ENCODE measurements around the gene LRRTM4. TPM values are rescaled to one million over a fixed set of nuclear protein-coding genes. Genes with fewer than 3 reads are reported as not detected.

Gene LRRTM4
- total and polyA plus RNA-seq, 2 experiments from 2014 or later = 8.5 to 15.4 TPM

GRCh38 chr2:77479895-77480294 is 42.3 kb downstream of the LRRTM4 start:
- Histone ChIP-seq H3K27ac (no peak overlapping the region), H3K4me3 (no peak overlapping the region), H3K9me3 (ENCODE audit: low read depth) (no peaks in the 10 kb centered on the region), H3K27me3 (no peaks in the 10 kb centered on the region), H3K36me3 (no peaks in the 10 kb centered on the region), H3K4me1 (ENCODE audit: low read depth) (peaks cover 19% of the 10 kb centered on the region)
- no peak for DNase-seq (ENCODE audit: low read depth in 1 of 2, low spot score in 1 of 2)
- TF ChIP-seq, protein P1, sequence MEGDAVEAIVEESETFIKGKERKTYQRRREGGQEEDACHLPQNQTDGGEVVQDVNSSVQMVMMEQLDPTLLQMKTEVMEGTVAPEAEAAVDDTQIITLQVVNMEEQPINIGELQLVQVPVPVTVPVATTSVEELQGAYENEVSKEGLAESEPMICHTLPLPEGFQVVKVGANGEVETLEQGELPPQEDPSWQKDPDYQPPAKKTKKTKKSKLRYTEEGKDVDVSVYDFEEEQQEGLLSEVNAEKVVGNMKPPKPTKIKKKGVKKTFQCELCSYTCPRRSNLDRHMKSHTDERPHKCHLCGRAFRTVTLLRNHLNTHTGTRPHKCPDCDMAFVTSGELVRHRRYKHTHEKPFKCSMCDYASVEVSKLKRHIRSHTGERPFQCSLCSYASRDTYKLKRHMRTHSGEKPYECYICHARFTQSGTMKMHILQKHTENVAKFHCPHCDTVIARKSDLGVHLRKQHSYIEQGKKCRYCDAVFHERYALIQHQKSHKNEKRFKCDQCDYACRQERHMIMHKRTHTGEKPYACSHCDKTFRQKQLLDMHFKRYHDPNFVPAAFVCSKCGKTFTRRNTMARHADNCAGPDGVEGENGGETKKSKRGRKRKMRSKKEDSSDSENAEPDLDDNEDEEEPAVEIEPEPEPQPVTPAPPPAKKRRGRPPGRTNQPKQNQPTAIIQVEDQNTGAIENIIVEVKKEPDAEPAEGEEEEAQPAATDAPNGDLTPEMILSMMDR (IDR thresholded peaks at IDR 0.05; ENCODE audit: low read depth, low read length) = no peak

DNA sequence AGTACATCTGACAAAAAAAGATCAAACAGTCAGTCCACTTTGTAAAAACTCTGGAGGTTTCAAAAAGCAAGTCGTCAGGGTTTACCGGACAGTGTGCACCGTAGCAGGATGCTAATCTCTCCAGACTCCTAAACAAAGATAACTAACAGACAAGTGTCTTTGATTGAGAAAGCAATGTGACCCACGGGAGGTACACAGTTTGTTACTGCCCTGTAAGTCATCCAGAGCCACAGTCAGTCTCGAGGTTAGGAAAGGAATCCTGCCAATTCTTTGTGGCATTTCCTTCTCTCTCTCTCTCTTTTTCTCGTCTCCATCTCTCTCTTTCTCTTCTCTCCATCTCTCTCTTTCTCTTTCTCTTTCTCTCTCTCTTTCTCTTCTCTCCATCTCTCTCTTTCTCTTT is 42.8 kb downstream of the LRRTM4 start:
- H3K9me3 ChIP-seq (ENCODE audit: low read depth) = no peaks in the 10 kb centered on the region
- no peaks in the 10 kb centered on the region for H3K36me3 ChIP-seq
- H3K27me3 ChIP-seq = no peaks in the 10 kb centered on the region
- peak in 1 of 2 donors; percentile 36 for DNase-seq (ENCODE audit: low read depth in 1 of 2, low spot score in 1 of 2)
- peak overlapping the region; percentile 25 for H3K27ac ChIP-seq
- TF ChIP-seq, protein P1 (IDR thresholded peaks at IDR 0.05; ENCODE audit: low read depth, low read length) = no peak
- peaks cover 19% of the 10 kb centered on the region for H3K4me1 ChIP-seq (ENCODE audit: low read depth)
- no peak overlapping the region for H3K4me3 ChIP-seq

DNA sequence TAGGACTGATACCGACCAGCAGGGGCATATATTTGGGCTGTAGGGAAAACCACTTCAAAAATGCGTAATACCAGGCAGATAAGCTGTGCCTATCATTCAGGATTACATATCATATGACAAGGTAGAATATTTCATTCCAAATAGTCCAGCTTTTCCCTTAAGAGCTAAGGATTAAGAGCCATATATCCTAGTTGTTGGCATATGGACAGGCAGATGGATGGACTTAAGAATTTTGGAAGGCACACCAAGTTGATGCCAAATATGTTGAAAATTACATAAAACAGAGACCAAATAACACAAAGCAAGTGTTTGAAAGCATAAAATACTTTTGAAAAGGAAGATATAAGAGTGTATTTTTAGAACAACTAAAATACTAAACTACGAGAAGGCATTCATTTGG is 52.1 kb downstream of the LRRTM4 start:
- H3K27me3 ChIP-seq = no peaks in the 10 kb centered on the region
- no peaks in the 10 kb centered on the region for H3K4me1 ChIP-seq (ENCODE audit: low read depth)
- no peaks in the 10 kb centered on the region for H3K36me3 ChIP-seq
- no peak overlapping the region for H3K27ac ChIP-seq
- H3K9me3 ChIP-seq (ENCODE audit: low read depth) = no peaks in the 10 kb centered on the region
- H3K4me3 ChIP-seq = no peak overlapping the region
- TF ChIP-seq, protein P1 (IDR thresholded peaks at IDR 0.05; ENCODE audit: low read depth, low read length) = no peak
- DNase-seq (ENCODE audit: low read depth in 1 of 2, low spot score in 1 of 2) = no peak

GRCh38 chr2:77469106-77469505 is 53.1 kb downstream of the LRRTM4 start:
- Histone ChIP-seq H3K4me1 (ENCODE audit: low read depth) (no peaks in the 10 kb centered on the region), H3K27me3 (no peaks in the 10 kb centered on the region), H3K36me3 (no peaks in the 10 kb centered on the region), H3K9me3 (ENCODE audit: low read depth) (no peaks in the 10 kb centered on the region), H3K27ac (no peak overlapping the region), H3K4me3 (no peak overlapping the region)
- DNase-seq (ENCODE audit: low read depth in 1 of 2, low spot score in 1 of 2) = no peak
- TF ChIP-seq, protein P1 (IDR thresholded peaks at IDR 0.05; ENCODE audit: low read depth, low read length) = no peak

DNA sequence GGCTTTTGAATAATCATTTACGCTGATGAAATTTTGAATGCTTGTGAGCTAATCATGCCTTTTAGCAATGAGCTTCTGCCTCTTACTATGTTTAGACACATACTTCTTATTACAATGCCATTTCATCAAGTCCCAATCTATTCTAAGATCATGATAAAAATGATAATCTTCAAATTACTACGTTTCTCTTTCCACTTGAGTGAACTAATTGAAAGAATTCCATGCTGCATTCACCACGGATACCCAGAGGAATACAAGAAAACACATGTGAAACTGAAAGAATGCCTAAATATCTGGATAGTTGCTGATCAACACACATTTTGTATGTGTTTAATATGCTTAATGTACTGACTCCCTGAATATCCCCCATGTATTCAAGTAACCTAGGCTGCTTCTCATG is 62.3 kb downstream of the LRRTM4 start:
- Histone ChIP-seq H3K36me3 (no peaks in the 10 kb centered on the region), H3K27ac (peak overlapping the region; percentile 23)
- no peak for DNase-seq (ENCODE audit: low read depth in 1 of 2, low spot score in 1 of 2)

More for the DNA sequence above, 62.3 kb downstream of the LRRTM4 start:
- Histone ChIP-seq H3K4me3 (no peak overlapping the region), H3K9me3 (ENCODE audit: low read depth) (no peaks in the 10 kb centered on the region), H3K4me1 (ENCODE audit: low read depth) (peaks cover 65% of the 10 kb centered on the region), H3K27me3 (no peaks in the 10 kb centered on the region)
- TF ChIP-seq, protein P1 (IDR thresholded peaks at IDR 0.05; ENCODE audit: low read depth, low read length) = no peak
